GM23338 (cell line): ENCODE data around the gene CNPY3. TPM values are rescaled to one million over a fixed set of nuclear protein-coding genes. Genes with fewer than 3 reads are reported as not detected.
A peak's percentile ranks its signal among the peaks of the same experiment; 100 is the strongest.
"Not testable (repeated sequence)": the region's sequence is repeated elsewhere in the genome, so short reads cannot be mapped to it uniquely, and the experiment has no call there.

Experiments used
- ATAC-seq: fragments of 200-7000 bp; cut with Tn5 transposase; 3 replicates; pipeline ENCODE4 v1.9.1; 2020
- DNase-seq: peaks from one replicate; pipeline ENCODE4 v3.0.0-alpha.2; 2015; ENCODE audit warnings: low spot score
- H2AFZ ChIP-seq: fragments of 200-600 bp; sonication (generic); 2 replicates; pipeline ENCODE4 v1.8.0; 2016; ENCODE audit warnings: antibody characterized with exemption, mild to moderate bottlenecking, moderate library complexity
- H3F3A ChIP-seq: fragments of 200-600 bp; sonication (generic); replicated peaks from 2 replicates; pipeline ENCODE4 v1.8.0; 2017; ENCODE audit warnings: antibody characterized with exemption, mixed run types, low read depth
- H3K27ac ChIP-seq: fragments of 200-600 bp; sonication (generic); 2 replicates; pipeline ENCODE4 v1.6.1; 2016; ENCODE audit warnings: low read depth
- H3K27me3 ChIP-seq: fragments of 200-600 bp; sonication (generic); 2 replicates; pipeline ENCODE4 v1.8.0; 2016; ENCODE audit warnings: mild to moderate bottlenecking, mixed run types, moderate library complexity; ENCODE audit not compliant: insufficient read depth
- H3K36me3 ChIP-seq: fragments of 200-600 bp; sonication (generic); 2 replicates; pipeline ENCODE4 v1.8.0; 2016; ENCODE audit warnings: mild to moderate bottlenecking; ENCODE audit not compliant: insufficient read depth
- H3K4me1 ChIP-seq: fragments of 200-600 bp; sonication (generic); 2 replicates; pipeline ENCODE4 v1.8.0; 2016; ENCODE audit warnings: mild to moderate bottlenecking, moderate library complexity; ENCODE audit not compliant: insufficient read depth
- H3K4me2 ChIP-seq: fragments of 200-600 bp; sonication (generic); 2 replicates; pipeline ENCODE4 v1.7.1; 2017; ENCODE audit warnings: mixed run types
- H3K4me3 ChIP-seq: fragments of 200-600 bp; sonication (generic); 2 replicates; pipeline ENCODE4 v1.6.1; 2016; ENCODE audit warnings: mixed run types
- H3K79me2 ChIP-seq: fragments of 200-600 bp; sonication (generic); replicated peaks from 2 replicates; pipeline ENCODE4 v1.8.0; 2017; ENCODE audit warnings: mild to moderate bottlenecking; ENCODE audit not compliant: insufficient read depth
- H3K9me2 ChIP-seq: fragments of 200-600 bp; sonication (generic); 2 replicates; pipeline ENCODE4 v1.8.0; 2017; ENCODE audit not compliant: insufficient read depth
- H4K20me1 ChIP-seq: fragments of 200-600 bp; sonication (generic); replicated peaks from 2 replicates; pipeline ENCODE4 v1.8.0; 2017; ENCODE audit warnings: mild to moderate bottlenecking; ENCODE audit not compliant: insufficient read depth
- H3K27ac Mint-ChIP-seq: 2 replicates; pipeline ENCODE4 v1.8.0; 2020; ENCODE audit warnings: inconsistent platforms, mild to moderate bottlenecking, moderate library complexity, mixed read lengths
- H3K27me3 Mint-ChIP-seq: 3 replicates; pipeline ENCODE4 v1.8.0; 2022; ENCODE audit warnings: low read depth, mild to moderate bottlenecking, moderate library complexity, mixed read lengths, inconsistent platforms; ENCODE audit not compliant: insufficient read depth, poor library complexity
- H3K36me3 Mint-ChIP-seq: 3 replicates; pipeline ENCODE4 v1.8.0; 2021; ENCODE audit warnings: low read depth, mild to moderate bottlenecking, inconsistent platforms, moderate library complexity, mixed read lengths
- H3K4me1 Mint-ChIP-seq: 3 replicates; pipeline ENCODE4 v1.8.0; 2020; ENCODE audit warnings: mild to moderate bottlenecking, inconsistent platforms, mixed read lengths
- H3K4me3 Mint-ChIP-seq: 3 replicates; pipeline ENCODE4 v1.8.0; 2021; ENCODE audit warnings: moderate library complexity, mild to moderate bottlenecking, inconsistent platforms, mixed read lengths
- H3K9me3 Mint-ChIP-seq: 3 replicates; pipeline ENCODE4 v1.8.0; 2020; ENCODE audit warnings: moderate library complexity, mild to moderate bottlenecking, inconsistent platforms, mixed read lengths
- JUNB ChIP-seq: IDR thresholded peaks from one replicate; pipeline ENCODE4 v1.6.1; 2016; ENCODE audit warnings: antibody characterized with exemption; ENCODE audit not compliant: unreplicated experiment
- ZNF114 ChIP-seq: fragments of 250-450 bp; sonication (Bioruptor Pico); IDR thresholded peaks from 2 replicates; pipeline ENCODE4 v1.5.0; 2020; ENCODE audit warnings: mild to moderate bottlenecking, moderate library complexity
- polyA plus RNA-seq: library from polyadenylated mRNA; unstranded; fragments of >200 nt; fragmentation: Nextera tagmentation; extraction: Ambion mirVana; gene quantifications from 2 replicates; pipeline ENCODE4 v1.2.1, GENCODE V29; 2016
- total RNA-seq: library from RNA; depleted of rRNA; stranded (reverse); fragments of >200 nt; shearing (Covaris generic); gene quantifications from 2 replicates; pipeline ENCODE4 v1.2.3, GENCODE V29; 2014
- TF ChIP-seq, protein P1 (sequence below): fragments of 250-450 bp; sonication (Bioruptor Pico); IDR thresholded peaks from 2 replicates; pipeline ENCODE4 v1.5.0; 2020; ENCODE audit warnings: mild to moderate bottlenecking, moderate library complexity
- TF ChIP-seq, protein P2 (sequence below), 2 experiments: fragments of 200-600 bp in 1 of 2; sonication (generic) in 1 of 2; conservative IDR thresholded peaks; 2 replicates each; pipeline versions ENCODE4 v1.5.1 to v1.6.1; 2016 to 2017; ENCODE audit warnings: antibody characterized with exemption in 2 of 2, low read depth in 2 of 2, mild to moderate bottlenecking in 2 of 2, moderate library complexity in 1 of 2

The CNPY3 gene
- total and polyA plus RNA-seq, 2 experiments from 2014 or later, result 67.0 to 74.5 TPM

DNA sequence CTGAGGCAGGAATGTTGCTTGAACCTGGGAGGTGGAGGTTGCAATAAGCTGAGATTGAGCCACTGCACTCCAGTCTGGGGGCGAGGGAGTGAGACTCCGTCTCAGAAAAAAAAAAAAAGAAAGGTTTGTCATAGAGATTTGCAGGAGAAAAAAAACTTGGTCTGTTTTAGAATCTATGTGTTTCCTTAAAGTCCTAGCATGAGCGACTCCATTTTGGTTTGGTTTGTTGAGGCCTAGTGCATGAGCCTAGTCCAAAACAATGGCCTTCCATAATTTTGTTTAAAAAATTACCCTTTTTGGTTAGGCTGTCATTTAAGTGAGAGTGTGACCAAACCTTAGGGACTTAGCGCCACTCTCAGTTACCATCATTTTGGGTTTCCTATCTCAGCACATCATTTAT lies 23.1 kb downstream of the CNPY3 start (continued):
- TF ChIP-seq, protein P1, sequence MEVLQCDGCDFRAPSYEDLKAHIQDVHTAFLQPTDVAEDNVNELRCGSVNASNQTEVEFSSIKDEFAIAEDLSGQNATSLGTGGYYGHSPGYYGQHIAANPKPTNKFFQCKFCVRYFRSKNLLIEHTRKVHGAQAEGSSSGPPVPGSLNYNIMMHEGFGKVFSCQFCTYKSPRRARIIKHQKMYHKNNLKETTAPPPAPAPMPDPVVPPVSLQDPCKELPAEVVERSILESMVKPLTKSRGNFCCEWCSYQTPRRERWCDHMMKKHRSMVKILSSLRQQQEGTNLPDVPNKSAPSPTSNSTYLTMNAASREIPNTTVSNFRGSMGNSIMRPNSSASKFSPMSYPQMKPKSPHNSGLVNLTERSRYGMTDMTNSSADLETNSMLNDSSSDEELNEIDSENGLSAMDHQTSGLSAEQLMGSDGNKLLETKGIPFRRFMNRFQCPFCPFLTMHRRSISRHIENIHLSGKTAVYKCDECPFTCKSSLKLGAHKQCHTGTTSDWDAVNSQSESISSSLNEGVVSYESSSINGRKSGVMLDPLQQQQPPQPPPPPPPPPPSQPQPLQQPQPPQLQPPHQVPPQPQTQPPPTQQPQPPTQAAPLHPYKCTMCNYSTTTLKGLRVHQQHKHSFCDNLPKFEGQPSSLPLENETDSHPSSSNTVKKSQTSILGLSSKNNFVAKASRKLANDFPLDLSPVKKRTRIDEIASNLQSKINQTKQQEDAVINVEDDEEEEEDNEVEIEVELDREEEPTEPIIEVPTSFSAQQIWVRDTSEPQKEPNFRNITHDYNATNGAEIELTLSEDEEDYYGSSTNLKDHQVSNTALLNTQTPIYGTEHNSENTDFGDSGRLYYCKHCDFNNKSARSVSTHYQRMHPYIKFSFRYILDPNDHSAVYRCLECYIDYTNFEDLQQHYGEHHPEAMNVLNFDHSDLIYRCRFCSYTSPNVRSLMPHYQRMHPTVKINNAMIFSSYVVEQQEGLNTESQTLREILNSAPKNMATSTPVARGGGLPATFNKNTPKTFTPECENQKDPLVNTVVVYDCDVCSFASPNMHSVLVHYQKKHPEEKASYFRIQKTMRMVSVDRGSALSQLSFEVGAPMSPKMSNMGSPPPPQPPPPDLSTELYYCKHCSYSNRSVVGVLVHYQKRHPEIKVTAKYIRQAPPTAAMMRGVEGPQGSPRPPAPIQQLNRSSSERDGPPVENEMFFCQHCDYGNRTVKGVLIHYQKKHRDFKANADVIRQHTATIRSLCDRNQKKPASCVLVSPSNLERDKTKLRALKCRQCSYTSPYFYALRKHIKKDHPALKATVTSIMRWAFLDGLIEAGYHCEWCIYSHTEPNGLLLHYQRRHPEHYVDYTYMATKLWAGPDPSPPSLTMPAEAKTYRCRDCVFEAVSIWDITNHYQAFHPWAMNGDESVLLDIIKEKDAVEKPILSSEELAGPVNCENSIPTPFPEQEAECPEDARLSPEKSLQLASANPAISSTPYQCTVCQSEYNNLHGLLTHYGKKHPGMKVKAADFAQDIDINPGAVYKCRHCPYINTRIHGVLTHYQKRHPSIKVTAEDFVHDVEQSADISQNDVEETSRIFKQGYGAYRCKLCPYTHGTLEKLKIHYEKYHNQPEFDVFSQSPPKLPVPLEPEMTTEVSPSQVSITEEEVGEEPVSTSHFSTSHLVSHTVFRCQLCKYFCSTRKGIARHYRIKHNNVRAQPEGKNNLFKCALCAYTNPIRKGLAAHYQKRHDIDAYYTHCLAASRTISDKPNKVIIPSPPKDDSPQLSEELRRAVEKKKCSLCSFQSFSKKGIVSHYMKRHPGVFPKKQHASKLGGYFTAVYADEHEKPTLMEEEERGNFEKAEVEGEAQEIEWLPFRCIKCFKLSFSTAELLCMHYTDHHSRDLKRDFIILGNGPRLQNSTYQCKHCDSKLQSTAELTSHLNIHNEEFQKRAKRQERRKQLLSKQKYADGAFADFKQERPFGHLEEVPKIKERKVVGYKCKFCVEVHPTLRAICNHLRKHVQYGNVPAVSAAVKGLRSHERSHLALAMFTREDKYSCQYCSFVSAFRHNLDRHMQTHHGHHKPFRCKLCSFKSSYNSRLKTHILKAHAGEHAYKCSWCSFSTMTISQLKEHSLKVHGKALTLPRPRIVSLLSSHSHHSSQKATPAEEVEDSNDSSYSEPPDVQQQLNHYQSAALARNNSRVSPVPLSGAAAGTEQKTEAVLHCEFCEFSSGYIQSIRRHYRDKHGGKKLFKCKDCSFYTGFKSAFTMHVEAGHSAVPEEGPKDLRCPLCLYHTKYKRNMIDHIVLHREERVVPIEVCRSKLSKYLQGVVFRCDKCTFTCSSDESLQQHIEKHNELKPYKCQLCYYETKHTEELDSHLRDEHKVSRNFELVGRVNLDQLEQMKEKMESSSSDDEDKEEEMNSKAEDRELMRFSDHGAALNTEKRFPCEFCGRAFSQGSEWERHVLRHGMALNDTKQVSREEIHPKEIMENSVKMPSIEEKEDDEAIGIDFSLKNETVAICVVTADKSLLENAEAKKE (CRISPR knock-in tag), result no peak
- no peak for TF ChIP-seq ZNF114 (CRISPR knock-in tag)

DNA sequence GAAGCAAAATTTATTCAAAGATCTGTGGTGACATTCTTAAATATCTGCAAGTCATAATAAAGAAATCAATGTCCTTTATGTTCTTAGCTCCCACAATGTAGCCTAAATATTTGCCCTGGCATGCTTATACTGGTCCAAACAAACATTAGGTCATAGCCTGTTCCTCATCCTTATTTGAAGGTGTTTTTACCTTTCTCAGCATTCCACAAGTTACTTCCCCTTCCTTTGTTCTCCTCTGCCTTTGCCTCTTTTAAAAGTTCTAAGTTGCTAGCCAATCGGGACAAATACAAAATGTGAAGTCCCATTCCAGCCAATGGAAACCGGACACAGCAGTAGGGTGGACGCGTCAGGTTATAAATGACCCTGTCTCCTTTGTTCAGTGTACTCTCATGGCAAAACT lies 25.1 kb downstream of the CNPY3 start:
- H3K4me2 ChIP-seq, H3K27me3 ChIP-seq, H3K4me3 ChIP-seq, DNase-seq, H3K27me3 Mint-ChIP-seq, H3K4me3 Mint-ChIP-seq, H3K36me3 ChIP-seq, H3K27ac ChIP-seq, H3K27ac Mint-ChIP-seq, H3K9me3 Mint-ChIP-seq, ATAC-seq, H3F3A ChIP-seq, H3K36me3 Mint-ChIP-seq, H3K79me2 ChIP-seq, H4K20me1 ChIP-seq, H3K4me1 ChIP-seq, H3K9me2 ChIP-seq, H2AFZ ChIP-seq: not testable (repeated sequence)
- peaks cover 17% of the 10 kb centered on the region for H3K4me1 Mint-ChIP-seq

DNA sequence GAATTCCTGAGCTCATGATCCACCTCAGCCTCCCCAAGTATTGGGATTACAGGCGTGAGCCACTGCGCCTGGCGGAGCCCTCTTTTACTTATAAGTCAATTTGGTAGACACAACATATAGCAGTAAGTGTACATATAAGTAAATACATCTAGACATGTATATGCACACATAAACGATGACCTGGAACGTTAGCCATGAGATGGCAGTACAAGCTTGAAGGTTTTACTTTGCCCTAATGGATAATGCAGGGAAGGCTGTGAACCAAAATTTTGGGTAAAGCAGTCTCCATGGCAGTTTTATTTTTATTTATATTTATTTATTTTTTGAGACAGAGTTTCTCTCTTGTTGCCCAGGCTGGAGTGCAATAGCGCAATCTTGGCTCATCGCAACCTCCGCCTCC lies 28.8 kb downstream of the CNPY3 start:
- Histone ChIP-seq H3K4me2 (no peak overlapping the region), H3K4me1 (peaks cover 7% of the 10 kb centered on the region; the same call in 1 of the 2 replicates), H3K4me3 (no peak overlapping the region), H3K27ac (no peak overlapping the region), H3F3A (peaks cover 12% of the 10 kb centered on the region; the same call in 1 of the 2 replicates), H3K9me2 (no peaks in the 10 kb centered on the region), H2AFZ (no peak overlapping the region), H4K20me1 (no peaks in the 10 kb centered on the region), H3K27me3 (peaks cover 24% of the 10 kb centered on the region), H3K36me3 (no peaks in the 10 kb centered on the region), H3K79me2 (no peaks in the 10 kb centered on the region)
- Mint-ChIP-seq H3K4me1 (peaks cover 14% of the 10 kb centered on the region; the same call in 2 of the 3 replicates), H3K27me3 (peaks cover 23% of the 10 kb centered on the region), H3K27ac (no peak overlapping the region), H3K4me3 (no peak overlapping the region), H3K9me3 (no peaks in the 10 kb centered on the region), H3K36me3 (no peaks in the 10 kb centered on the region; the same call in 2 of the 3 replicates)
- ATAC-seq (no peak), DNase-seq (no peak)
- TF ChIP-seq, protein P2, sequence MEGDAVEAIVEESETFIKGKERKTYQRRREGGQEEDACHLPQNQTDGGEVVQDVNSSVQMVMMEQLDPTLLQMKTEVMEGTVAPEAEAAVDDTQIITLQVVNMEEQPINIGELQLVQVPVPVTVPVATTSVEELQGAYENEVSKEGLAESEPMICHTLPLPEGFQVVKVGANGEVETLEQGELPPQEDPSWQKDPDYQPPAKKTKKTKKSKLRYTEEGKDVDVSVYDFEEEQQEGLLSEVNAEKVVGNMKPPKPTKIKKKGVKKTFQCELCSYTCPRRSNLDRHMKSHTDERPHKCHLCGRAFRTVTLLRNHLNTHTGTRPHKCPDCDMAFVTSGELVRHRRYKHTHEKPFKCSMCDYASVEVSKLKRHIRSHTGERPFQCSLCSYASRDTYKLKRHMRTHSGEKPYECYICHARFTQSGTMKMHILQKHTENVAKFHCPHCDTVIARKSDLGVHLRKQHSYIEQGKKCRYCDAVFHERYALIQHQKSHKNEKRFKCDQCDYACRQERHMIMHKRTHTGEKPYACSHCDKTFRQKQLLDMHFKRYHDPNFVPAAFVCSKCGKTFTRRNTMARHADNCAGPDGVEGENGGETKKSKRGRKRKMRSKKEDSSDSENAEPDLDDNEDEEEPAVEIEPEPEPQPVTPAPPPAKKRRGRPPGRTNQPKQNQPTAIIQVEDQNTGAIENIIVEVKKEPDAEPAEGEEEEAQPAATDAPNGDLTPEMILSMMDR (conservative IDR thresholded peaks at IDR 0.05; ENCODE audit: low read depth in 2 of 2), result peak in 1 of 2 experiments; percentile 34; a peak in 1 of 4 replicates
- no peak for TF ChIP-seq JUNB
